ENCODE results near the gene TTC27.
A peak's percentile ranks its signal among the peaks of the same experiment; 100 is the strongest.

Gene TTC27

GRCh38 chr2:32802877-32803276 lies 175.0 kb downstream of the TTC27 start:
- FAIRE-seq = no peak
- no peak for DNase-seq (ENCODE audit: insufficient read length, low spot score)

DNA sequence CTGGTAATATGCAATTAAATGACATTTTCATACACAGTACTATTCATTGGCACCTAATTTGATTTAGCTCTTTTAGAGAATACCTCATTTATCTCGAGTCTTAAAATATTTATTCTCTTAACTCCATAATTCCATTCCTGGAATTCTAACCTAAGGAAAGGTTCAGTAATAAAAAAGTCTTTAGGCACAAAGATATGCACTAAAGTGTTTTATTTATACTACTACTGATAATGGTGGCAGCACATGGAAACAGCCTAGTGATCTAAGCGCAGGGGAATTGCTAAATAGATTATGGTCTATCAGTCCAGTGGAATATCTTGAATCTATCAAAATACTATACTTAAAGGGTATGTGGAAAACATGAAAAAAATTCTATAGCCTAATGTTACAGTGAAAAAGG lies 176.4 kb downstream of the TTC27 start:
- no peak for DNase-seq (ENCODE audit: insufficient read length, low spot score)
- FAIRE-seq = no peak

DNA sequence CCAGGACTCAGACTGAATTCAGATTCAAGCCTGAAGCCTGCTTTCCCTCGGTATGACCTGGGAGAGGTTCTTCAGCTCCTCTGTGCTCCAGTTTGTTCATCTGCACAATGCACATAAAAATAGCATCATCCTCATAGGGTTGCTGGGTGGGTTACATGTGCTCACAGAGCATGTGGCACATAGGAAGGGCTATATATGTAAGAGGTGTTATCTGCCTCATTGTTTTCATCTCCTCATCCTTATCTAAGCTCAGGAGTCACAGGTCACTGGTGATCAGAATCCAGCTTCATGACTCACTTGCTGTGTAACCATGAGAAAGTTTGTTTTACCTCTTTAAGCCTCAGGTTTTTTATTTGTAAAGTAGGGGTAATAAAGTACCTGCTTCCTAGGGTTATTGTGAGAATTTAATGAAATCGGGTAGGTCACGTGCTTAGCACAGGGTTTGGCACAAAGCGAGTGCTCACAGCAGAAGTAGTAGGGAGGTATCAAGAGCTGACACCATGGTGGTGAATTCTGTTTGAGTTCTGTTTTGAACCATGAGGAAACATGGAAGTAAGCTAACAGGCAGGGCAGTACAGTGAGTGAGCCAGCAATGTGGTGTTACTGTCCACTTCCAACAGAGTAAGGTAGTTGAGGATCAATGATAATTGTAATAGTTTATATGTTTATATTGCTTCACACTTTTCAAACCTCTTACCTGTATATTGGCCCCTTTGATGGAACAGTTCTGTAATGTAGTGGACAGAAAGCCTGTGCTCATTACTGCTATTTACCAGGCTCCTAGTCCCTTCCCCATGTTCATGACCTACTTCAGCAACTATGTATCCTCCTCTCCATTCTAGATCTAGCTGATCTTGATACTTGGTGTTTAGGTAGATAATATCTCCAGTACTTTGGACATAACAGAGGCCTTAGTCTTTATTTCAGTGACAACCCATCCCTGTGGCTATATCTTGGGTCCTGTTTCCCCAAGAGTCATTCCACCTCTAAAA lies 177.6 kb downstream of the TTC27 start:
- FAIRE-seq (no peak), DNase-seq (ENCODE audit: insufficient read length, low spot score) (no peak)

DNA sequence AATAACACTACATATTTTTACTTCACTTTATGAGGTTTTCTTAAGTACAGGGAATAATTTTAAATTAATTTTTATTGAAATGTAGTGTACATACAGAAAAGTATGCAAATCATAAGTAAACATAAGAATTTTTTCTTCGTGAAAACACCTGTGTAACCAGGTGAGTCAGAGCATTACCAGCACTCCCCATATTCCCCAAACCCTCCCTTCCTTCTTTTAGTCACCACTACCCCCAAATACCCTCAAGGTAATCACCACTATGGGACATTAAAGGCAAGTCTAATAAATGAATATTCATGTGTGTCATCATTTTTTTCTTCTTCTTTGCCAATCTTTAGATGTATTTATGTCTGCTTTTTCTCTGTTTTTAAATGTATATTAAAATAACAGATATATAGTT lies 179.0 kb downstream of the TTC27 start:
- DNase-seq (ENCODE audit: insufficient read length, low spot score) = no peak
- FAIRE-seq = no peak

- FAIRE-seq = no peak
- no peak for DNase-seq (ENCODE audit: insufficient read length, low spot score)
Observed at GRCh38 chr2:32807662-32808061, 179.8 kb downstream of the TTC27 start.

GRCh38 chr2:32810909-32811495 lies 183.2 kb downstream of the TTC27 start:
- DNase-seq (ENCODE audit: insufficient read length, low spot score) (no peak), FAIRE-seq (no peak)

GRCh38 chr2:32811696-32812095 lies 183.8 kb downstream of the TTC27 start:
- FAIRE-seq (no peak), DNase-seq (ENCODE audit: insufficient read length, low spot score) (no peak)

GRCh38 chr2:32812316-32812715 lies 184.5 kb downstream of the TTC27 start:
- DNase-seq (ENCODE audit: insufficient read length, low spot score) (no peak), FAIRE-seq (no peak)

- DNase-seq (ENCODE audit: insufficient read length, low spot score) (no peak), FAIRE-seq (peak; percentile 20)
Observed at GRCh38 chr2:32820088-32820487, 192.2 kb downstream of the TTC27 start.

DNA sequence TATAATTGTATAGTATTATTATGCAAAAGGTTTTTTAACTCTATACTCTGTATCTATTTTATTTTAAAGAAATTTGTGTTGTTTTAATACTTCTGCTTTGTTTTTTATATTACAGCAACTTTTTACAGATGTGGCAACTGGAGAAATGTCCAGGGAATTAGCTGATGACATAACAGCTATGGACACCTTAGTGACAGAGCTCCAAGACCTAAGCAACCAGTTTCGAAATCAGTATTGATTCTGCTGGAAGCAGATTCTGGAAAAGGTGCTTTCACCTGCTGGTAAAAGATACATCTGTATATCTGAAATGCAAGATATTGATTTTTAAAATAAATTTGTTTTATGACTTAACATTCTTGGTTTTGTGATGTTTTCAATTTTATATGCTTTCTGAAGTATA lies 192.9 kb downstream of the TTC27 start:
- DNase-seq (ENCODE audit: insufficient read length, low spot score) = no peak
- FAIRE-seq = no peak

- DNase-seq (ENCODE audit: insufficient read length, low spot score) (no peak), FAIRE-seq (no peak)
Observed at GRCh38 chr2:32824070-32824809, 196.4 kb downstream of the TTC27 start.

DNA sequence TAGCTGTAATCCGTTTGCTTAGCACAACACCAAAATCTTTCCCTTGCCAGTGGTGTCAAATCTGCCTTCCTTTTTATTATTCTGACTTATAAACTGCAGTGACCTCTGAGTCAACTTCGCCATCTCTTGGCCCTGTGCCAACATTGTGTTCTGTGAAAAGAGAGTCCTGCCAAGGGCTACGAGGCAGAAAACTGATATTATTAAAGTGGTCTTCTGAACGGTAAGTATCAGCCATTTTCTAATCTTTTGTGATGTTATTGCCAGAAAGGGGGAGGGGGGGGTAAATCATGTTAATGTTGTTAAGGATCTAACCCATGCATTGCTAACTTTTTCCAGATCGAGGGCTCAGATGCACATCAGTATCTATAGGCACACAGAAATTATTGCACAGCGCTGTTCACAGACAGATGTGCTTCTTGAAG lies 197.5 kb downstream of the TTC27 start:
- no peak for DNase-seq (ENCODE audit: insufficient read length, low spot score)
- no peak for FAIRE-seq

GRCh38 chr2:32830196-32830595 lies 202.3 kb downstream of the TTC27 start:
- no peak for DNase-seq (ENCODE audit: insufficient read length, low spot score)
- no peak for FAIRE-seq

- FAIRE-seq (peak; percentile 75), DNase-seq (ENCODE audit: insufficient read length, low spot score) (peak; percentile 51)
Observed at GRCh38 chr2:32832821-32833220, 205.0 kb downstream of the TTC27 start.

- no peak for FAIRE-seq
- DNase-seq (ENCODE audit: insufficient read length, low spot score) = no peak
Observed at GRCh38 chr2:32833709-32834108, 205.9 kb downstream of the TTC27 start.

DNA sequence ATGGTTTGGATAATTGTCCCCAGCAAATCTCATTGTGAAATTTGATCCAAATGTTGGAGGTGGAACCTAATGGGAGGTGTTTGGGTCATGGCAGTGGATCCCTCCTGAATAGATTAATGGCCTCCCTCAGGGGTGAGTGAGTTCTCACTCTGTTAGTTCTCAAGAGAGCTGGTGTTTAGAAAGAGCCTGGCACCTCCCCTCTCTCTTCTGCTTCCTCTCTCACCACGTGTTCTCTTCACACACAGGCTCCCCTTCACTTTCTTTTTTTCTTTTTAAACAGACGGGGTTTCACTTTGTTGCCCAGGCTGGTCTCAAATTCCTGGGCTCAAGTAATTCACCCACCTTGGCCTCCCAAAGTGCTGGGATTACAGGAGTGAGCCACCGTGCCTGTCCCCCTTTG lies 207.3 kb downstream of the TTC27 start:
- no peak for DNase-seq (ENCODE audit: insufficient read length, low spot score)
- FAIRE-seq = no peak

GRCh38 chr2:32836933-32837332 lies 209.1 kb downstream of the TTC27 start:
- FAIRE-seq (no peak), DNase-seq (ENCODE audit: insufficient read length, low spot score) (no peak)

- no peak for FAIRE-seq
- DNase-seq (ENCODE audit: insufficient read length, low spot score) = no peak
Observed at GRCh38 chr2:32838418-32838817, 210.6 kb downstream of the TTC27 start.

DNA sequence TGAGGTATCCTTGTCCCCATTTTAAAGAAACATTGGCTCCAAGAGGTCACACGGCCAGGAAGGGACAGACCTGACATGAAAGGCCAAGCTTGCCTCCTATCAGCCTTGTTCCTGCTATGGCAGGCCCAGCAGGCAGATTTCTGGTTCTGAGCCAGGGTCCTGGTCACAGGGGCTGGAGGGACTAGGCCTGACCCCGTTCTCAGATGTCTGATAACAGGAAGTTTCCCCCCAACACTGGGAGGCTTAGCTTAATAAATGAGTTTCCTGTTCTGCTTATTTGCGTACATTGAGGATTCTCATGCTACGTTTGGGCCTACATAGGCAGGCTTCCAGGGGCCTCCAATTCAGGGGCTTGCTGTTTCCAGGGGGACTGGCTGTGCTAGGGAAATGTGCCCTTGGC lies 211.1 kb downstream of the TTC27 start:
- DNase-seq (ENCODE audit: insufficient read length, low spot score) = no peak
- no peak for FAIRE-seq

DNA sequence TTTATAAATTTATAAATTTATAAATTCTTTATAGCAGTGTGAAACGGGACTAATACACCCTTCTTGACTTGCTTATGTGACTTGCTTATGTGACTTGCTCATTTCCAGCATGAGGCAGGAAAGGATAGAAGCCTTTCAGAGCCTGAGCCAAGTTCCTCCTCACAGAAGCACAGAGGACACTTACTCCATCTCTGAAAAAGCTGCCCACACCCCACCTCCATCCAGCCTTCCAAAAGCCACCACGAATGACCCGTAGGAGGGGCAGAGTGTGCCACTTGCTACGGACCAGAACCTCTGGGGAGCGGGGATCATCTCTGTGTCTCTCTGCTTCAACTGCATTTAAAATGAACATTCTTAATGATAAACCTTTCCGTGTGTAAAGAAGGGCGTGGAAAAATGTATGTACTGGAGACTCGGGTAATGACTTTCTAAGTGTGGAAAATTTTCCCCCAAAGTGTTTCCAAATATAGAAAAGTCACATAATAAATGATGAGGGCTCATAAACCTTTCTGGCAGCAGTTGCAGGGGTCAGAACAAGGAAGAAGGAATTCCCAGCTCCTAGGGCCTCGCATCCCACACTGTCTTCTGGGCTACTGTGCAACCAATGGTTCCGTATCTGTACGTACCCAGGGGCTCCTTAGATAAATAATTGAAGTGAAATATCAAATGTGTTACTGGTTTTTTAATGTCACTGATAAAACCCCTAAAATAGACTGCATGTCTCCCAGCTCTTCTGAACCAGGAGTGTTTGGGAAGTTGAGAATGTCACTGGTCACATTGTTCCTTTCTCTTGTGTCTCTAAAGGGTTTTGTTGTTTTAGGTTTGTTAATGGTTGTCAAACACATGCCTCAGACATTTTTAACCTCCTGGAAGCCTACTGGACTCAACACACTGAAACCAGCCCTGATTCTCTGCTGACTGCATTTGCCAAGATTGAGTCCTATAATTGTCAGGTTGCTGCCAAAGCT lies 214.4 kb downstream of the TTC27 start:
- DNase-seq (ENCODE audit: insufficient read length, low spot score) (no peak), FAIRE-seq (no peak)

All from HTR-8/SVneo (cell line).